ENCODE results near the gene GSE1. TPM values are rescaled to one million over a fixed set of nuclear protein-coding genes. Genes with fewer than 3 reads are reported as not detected.

GSE1 gene
- total RNA-seq, 1 donor from 2014 or later, result 56.4 TPM

DNA sequence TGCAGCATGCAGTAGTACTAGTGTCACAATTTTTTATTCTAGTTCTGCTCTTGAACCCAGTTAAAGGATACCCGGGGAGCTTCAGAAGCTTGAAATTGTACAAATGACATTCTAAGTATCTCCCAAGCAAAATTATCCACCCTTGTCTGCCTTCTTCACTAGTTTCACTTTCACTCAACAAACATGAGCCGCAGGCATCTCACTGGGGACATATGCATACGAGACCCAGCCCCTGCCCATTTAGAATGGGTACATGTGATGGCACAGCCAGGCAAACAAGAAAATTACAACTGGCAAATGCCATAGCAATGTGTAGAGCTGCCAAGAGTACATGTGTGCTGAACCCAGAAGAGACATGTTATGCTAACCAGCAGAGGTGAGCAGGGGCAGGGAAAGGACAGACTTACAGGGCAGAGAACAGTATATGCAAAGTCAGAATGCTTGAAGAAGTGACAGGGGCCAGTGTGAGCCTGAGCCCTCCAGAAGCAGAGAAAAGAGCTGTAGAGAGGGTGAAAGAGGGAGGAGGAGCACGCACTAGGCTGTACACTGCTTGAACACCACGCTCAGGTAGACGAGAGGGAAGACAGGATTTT is 67.3 kb downstream of the GSE1 start:
- intact Hi-C loops (cut with DNase I), result no loop called here
- DNase-seq (ENCODE audit: low spot score), result no peak

DNA sequence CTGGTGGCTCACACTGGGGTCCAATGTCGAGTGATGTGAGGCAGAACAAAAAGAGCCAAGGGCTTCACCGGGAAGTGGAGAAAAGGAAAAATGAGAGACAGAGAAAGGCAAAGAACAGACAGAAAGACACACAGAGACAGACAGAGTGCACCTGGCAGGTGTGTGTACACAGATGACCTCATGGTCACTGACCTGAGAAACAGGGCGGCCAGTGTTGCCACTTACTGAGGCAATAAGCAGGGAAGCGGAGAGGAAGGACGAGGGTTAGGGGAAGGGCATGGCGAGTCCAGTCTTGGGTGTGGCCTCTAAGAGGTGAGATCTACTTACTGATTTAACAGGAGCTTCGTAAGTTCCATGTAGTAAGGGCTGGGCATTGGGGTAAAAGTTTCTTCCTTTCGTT is 68.1 kb downstream of the GSE1 start:
- intact Hi-C loops (cut with DNase I), result no loop called here
- no peak for DNase-seq (ENCODE audit: low spot score)

DNA sequence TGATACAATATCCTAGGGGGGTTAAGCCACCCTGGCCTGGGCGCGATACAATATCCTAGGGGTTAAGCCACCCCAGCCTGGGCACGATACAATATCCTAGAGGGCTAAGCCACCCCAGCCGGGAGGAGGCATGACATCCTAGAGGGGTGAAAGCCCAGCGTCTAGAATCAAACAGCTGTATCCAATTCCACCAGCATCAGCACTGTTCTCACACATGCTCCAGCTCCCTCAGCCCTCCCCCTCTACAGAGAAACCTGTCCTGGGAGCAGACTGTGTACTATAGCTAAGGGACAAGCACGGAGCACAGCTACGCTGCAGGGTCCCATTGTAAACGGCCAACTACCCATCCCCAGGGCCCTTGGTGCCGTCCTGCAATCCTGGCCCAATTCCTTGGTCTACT is 69.4 kb downstream of the GSE1 start:
- no peak for DNase-seq (ENCODE audit: low spot score)
- intact Hi-C loops (cut with DNase I), result no loop called here

DNA sequence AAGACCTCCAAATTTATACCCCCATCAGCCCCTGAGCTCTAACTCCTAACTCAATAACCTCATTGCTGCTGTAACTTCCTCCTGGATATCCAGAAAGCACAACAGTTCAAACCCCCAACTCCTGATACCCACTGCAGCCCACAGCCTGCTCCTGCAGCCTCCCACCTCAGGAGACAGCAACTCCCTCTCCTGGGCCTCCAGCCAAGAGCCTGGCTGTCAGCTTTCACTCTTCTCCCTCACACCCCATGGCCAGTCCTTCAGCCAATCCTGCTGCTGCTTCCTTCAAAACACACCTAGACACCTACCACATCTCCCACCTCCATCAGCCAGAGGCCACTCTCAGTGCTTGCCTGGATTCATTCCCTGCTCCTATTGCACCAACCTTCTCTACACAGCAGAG is 70.2 kb downstream of the GSE1 start:
- no peak for DNase-seq (ENCODE audit: low spot score)
- intact Hi-C loops (cut with DNase I), result no loop called here

DNA sequence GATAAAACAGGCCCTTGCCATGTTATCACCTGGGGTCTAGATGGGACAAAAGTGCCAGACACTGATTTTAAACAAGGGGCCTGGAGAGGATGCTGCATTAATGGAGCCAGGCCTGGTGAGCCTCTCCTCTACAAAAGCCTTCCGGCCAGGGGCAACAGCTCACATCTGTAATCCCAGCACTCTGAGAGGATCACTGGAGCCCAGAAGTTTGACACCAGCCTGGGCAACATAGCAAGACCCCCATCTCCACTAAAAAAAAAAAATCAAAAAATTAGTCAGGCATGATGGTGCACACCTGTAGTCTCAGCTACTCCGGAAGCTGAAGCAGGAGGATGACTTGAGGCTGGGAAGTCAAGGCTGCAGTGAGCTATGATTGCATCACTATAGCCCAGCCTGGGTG is 72.1 kb downstream of the GSE1 start:
- intact Hi-C loops (cut with DNase I), result no loop called here
- DNase-seq (ENCODE audit: low spot score), result no peak

DNA sequence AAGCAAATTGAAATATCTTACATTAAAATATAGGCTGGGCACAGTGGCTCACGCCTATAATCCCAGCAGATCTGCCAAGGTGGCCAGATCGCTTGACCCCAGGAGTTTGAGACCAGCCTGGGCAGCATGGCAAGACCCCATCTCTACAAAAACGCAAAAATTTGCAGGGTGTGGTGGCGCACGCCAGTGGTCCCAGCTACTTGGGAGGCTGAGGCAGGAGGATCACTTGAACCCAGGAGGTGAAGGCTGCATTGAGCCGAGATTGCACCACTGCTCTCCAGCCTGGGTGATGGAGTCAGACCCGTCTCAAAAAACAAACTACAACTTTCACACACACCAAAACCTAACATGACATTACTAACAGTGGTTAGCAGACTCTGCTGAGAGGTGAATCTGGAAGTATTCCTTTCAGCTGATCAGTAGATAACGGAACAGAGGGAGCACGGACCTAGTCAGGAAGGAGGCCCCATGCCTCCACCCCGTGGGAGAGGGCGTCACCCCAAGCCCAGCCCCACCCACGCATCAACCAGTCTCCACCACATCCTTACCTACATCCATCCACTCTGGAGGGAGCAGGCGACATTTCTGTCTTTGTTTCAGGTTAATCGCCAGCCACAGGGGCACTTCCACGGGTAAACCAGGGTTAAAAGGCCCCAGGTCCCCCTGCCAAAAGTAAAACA is 73.9 kb downstream of the GSE1 start:
- intact Hi-C loops (cut with DNase I), result no loop called here
- DNase-seq (ENCODE audit: low spot score), result no peak

DNA sequence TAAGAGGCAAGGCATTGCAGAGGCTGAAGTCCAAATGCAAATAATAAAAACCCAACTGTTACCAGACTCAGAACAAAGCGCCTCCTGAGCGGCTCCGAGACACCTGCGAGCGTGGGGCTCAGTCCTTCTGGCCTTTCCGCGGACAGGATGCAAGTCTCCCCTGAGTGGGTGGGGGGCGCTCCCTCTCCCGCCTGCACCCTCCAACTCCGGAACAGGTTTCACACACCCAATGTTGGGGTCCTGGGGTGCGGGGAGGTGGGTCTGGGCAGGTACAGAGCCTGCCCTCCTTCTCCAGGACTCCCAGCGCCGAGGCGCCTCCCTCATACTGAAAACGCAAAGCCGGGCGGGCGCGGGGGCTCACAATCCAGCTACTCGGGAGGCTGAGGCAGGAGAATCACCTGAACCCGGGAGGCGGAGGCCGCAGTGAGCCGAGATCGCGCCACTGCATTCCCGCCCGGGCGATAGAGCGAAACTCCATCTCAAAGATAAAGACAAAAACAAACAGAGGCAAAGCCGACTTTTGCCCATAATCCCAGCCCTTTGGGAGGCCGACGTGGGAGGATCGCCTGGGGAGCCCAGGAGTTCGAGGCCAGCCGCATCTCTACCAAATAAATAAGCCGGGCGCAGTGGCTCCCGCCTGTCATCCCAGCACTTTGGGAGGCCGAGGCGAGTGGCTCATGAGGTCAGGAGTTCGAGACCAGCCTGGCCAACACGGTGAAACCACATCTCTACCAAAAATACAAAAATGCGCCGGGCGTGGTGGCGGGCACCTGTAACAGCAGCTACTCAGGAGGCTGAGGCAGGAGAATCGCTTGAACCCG is 74.7 kb downstream of the GSE1 start:
- intact Hi-C loops (cut with DNase I), result no loop called here
- no peak for DNase-seq (ENCODE audit: low spot score)

DNA sequence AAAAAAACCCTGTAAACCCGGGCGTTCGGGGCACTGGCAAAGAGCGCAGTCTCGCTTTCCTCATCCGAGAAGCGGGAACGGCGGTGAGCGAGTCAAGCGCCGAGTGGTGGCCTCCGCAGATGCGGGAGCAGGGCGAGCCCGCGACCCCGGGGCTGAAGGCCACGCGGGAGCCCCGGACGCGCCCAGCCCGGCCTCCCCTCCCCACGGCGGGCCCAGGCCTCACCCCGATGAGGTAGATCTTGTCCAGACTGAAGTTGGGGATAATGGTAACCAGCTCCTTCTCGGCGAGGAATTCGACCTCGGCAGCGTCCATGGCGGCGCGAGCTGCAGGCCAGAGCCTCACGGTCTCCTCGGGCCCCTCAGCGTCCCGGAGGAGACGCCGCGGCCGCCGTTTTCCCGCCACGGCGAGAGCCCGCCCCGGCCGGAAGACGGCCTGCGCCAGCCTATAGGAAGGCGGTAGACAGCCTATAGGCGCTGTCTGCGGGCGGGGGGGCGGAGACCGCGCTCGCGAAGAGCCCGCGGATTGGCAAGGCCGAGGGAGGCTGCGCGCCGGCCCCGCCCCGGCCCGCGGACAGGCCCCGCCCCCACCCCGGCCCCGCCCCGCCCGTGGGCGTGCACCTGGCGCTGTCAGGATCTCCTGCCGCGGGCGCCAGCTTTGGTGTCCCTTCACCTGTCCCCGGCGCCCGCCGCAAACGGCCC is 75.6 kb downstream of the GSE1 start, which contains the start of gene GINS2:
Gene GINS2 (minus strand): TSS at position 369 of the 699 bp plus-strand sequence. CDS start 56 bp downstream, at position 313.
- intact Hi-C loops (cut with DNase I), result no loop called here
- DNase-seq (ENCODE audit: low spot score), result peak; percentile 95

DNA sequence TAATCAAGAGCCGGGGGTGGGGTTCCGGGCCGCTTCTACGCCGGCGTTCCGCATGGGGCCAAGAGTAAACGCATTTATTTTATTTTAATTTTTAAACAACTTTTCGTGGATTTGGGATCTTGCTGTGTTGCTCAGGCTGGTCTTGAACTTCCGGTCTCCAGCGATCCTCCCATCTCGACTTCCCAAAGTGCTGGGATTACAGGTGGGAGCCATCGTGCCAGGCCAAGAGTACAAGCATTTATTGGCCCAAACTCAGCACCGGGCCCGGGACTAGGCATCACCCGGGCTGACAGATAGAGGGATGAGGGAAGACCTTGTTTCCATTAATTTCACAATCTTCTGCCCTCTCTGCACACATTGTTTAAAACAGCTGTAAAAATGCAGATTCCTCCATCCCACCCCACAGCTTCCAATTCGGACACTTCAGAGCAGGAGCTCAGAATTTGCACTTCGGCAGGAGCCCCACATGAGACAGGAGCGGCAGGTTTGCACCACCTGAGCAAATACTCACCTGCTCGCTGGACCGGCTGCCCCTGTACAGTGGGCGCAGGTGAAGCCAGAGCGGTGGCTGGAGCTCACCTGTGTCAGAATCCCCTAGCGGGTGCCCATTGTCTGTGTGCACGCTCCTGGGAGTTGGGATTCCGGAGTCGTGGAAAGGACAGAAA is 76.3 kb downstream of the GSE1 start:
- intact Hi-C loops (cut with DNase I), result no loop called here
- no peak for DNase-seq (ENCODE audit: low spot score)

DNA sequence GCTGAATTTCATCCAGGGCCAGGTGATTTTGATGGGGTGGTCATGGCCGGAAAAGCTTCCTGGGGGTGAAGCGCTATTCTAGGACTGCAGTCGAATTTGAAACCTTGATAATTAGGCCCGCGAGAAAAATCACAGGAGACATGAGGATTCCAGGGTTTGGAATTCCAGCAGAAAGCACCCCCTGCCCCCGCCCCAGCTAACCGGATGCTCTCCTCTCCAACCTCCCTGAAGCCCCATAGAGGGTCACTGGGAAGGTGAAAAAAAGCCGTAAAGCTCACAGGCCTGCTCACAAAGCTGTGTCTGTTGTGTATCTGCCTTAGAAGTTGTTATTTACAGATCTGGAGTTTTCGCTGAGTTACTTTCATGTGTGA is 76.8 kb downstream of the GSE1 start:
- no peak for DNase-seq (ENCODE audit: low spot score)
- intact Hi-C loops (cut with DNase I), result no loop called here

DNA sequence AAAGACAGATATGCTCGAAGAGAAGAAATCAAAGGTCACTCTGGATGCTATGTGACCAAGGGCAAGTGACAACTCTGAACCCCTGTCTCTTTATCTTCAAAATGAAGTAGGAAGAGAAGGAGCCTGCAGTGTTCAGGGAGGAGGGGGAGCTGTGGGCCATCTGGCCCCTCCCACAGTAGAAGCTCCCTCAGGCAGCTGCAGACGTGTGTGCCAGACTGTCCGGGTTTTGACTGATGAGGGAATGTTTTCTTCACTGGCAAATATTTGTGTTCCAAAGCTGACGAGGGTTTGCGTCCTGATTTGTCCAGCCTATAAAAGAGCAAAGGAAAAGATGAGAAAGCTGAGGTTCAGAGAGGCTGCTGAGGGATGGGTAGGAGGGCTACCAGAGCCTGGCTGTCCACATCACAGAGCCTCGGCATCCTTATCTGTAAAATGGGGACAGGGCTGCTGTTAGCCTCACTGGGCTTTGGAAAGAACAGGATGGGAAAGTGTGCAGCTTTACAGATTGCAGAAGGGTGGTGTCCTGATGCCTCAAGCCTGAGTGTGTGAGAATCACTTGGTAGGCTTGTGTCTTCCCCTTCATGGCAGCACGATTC is 77.4 kb downstream of the GSE1 start:
- intact Hi-C loops (cut with DNase I), result no loop called here
- DNase-seq (ENCODE audit: low spot score), result no peak

DNA sequence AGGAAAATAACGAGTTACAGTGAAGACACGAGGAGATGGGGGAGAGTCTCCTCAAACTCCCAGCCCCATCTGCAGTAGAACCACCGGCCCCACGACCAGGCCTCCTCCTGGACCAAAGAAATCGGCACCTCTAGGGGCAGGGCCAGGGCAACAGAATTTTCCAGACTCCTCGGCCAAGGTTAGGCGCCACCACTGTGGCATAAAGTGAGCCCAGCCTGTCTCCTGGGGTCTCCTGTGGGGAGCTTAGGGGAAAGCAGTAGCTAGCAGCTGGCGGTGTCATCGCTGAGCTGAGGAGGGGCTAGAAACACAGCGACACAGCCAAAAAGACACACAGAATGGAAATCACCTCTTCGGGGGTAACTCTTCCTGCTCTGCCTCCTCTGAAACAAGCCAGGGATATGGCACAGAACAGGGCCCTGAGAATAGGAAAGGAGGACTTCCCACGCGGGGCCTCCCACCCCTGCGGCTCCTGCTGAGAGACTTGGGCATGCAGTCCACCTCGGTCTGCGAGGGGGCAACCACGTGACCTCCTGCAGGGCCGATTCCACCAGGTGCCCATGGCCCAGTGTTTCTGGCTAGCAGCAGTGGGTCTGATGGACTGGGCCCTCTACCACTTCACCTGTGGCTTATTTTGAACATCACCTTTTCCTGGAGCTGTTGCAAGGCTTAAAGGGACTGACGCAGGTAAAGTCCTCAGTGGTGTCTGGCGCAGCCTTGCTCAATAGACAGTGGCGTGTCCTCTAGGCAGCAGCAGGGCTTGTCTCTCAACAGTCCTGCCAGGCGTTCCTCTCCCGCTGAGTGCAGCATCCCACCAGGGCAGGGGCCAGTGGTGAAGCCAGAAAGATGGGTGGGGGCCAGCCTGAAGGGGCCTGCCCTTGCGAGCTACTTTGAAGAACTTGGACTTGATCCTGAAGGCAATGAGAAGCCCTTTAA is 82.3 kb downstream of the GSE1 start:
- no peak for DNase-seq (ENCODE audit: low spot score)
- intact Hi-C loops (cut with DNase I), result no loop called here

DNA sequence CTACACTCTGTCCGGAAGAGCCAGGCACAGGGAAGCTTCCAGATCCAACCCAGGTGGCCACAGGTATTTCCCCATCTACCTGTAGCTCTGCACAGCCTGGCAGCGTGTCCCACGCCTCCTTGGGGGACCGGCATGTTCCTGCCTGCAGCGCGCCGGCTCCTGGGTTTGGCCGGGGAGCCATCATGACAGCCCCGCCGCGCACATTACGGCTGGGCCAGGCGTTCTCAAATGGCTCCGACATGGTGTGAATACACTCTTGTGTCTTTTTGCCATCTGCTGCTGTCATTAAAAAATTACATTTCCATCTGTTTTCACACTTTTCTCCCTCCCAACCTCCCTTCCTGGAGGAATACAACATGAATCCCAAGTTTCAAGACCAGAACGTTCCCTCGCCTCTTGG is 83.7 kb downstream of the GSE1 start:
- DNase-seq (ENCODE audit: low spot score), result no peak
- intact Hi-C loops (cut with DNase I), result no loop called here

DNA sequence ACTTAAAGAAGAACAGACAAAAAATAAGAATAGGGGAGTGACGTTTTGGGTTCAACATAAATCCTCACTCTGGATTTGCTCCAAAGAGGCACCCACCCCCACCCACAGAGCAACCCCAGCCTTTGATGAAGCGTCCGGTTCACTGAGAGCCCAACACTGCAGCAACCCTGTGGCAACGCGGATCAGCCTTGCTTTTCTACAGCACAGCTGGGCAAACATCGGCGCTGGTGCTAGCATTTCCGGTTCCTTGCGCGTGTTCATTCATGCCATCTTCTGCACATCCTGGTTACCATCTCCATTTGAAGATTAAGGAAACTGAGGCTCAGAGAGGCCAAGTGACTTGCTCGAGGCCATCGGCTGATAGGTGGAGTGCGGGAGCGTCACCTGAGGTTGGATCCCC is 84.3 kb downstream of the GSE1 start:
- no peak for DNase-seq (ENCODE audit: low spot score)
- intact Hi-C loops (cut with DNase I), result no loop called here

DNA sequence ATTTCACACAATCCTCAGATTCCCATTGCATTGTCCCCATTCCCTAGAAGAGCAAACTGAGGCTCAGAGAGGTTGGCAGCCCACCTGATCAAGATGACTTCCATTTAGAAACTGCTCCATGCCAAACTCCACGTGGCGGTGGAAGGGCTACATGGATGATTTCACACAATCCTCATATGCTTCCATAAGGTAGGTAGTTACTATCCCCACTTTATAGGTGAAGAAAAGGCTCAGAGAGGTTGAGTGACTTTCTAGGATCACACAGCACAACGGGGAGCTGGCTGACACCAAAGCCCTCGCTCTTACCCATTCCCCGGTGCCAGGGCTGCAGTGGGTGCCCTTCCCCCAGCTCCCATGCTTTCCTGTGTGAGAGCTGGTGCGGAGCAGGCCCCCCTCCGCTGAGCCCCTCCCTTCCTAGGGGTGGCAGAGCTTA is 85.4 kb downstream of the GSE1 start:
- intact Hi-C loops (cut with DNase I), result no loop called here
- DNase-seq (ENCODE audit: low spot score), result no peak

DNA sequence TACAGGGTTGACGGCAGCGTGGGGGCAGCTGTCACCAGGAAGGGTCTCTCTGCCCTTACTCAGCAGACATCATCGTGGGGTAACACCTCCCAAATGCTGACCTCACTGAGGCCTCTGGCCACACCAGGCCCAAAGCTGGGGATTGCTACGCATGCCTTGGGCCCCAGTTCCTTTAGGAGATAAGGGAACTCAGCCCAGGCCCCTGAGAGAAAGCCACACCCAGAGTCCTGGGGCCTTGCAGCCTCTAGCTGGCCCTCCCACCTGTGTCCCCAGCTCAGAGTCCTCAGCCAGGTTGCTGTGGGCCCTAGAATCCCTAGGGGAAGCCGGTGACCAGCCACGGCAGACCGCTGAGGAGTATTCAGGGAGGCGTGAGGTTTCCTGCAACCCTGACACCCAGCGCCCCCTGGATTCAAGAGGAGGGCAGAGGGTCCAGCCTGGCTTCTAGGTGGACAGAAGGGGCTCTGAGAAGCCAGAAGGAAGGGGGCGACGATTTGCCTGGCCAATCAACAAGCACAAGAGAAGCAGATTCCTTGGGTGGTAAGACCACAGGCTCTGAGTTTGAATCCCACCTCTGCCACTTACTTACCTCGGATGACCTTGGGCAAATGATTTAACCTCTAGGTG is 85.9 kb downstream of the GSE1 start:
- intact Hi-C loops (cut with DNase I), result no loop called here

DNA sequence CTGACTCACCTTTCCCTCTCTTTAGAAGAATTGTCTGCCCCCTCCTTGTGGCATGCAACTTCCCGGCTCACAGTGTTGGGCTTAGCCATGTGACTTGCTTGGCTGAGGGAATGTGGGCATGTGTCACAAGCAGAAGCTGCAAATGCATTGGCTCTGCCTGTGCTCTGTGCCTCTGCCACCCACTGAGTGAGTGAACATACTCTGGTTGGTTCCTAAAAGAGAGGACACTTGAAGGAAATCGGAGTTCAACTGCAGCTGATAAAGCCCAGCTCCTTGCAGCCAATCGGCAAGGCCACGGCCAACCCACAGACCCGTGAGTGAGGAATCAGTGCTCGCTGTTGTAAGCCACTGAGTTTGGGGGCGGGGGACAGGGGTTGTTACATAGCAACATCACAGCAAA is 86.5 kb downstream of the GSE1 start:
- no peak for DNase-seq (ENCODE audit: low spot score)
- intact Hi-C loops (cut with DNase I), result no loop called here

More for the DNA sequence above, 85.9 kb downstream of the GSE1 start:
- no peak for DNase-seq (ENCODE audit: low spot score)

DNA sequence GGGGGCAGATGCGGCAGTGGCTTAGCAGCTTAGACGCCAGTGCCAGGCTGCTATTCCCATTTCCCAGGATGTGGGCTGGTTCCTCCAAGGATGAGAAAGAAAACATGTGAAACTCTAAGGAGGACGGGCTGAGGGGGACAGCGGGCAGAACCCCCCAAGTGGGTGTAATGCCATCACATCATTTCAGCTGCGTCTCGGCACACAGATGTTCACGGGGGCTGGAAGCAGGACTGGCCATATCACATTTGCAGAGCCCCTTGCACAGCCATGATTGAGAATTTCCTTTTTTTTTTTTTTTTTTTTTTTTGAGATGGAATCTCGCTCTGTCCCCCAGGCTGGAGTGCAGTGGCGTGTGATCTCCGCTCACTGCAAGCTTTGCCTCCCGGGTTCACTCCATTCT is 90.9 kb downstream of the GSE1 start:
- no peak for DNase-seq (ENCODE audit: low spot score)
- intact Hi-C loops (cut with DNase I), result no loop called here

Data from cardiac septum (tissue), 1 donor.